GM21447 (cell line): Measurements from ENCODE around the gene FUBP1.
"Not testable (repeated sequence)": the region's sequence is repeated elsewhere in the genome, so short reads cannot be mapped to it uniquely, and the experiment has no call there.

Source experiments
- ATAC-seq: cut with Tn5 transposase; IDR thresholded peaks from one replicate; pipeline ENCODE4 v1.9.1; 2021; ENCODE audit not compliant: unreplicated experiment

Gene FUBP1

GRCh38 chr1:77951328-77951727 is 27.5 kb downstream of the FUBP1 start:
- ATAC-seq, result no peak

- peak; percentile 60 for ATAC-seq
Measured at GRCh38 chr1:77950873-77951272, 28.0 kb downstream of the FUBP1 start.

GRCh38 chr1:77948841-77949424 is 29.9 kb downstream of the FUBP1 start:
- no peak for ATAC-seq

- no peak for ATAC-seq
Measured at GRCh38 chr1:77945345-77945744, 33.5 kb downstream of the FUBP1 start.

- no peak for ATAC-seq
Measured at GRCh38 chr1:77942400-77943140, 36.3 kb downstream of the FUBP1 start.

GRCh38 chr1:77940921-77941570 is 37.8 kb downstream of the FUBP1 start:
- ATAC-seq, result no peak

- no peak for ATAC-seq
Measured at GRCh38 chr1:77938651-77939050, 40.2 kb downstream of the FUBP1 start.

- ATAC-seq, result no peak
Measured at GRCh38 chr1:77929806-77930205, 49.1 kb downstream of the FUBP1 start.

- no peak for ATAC-seq
Measured at GRCh38 chr1:77927414-77927813, 51.5 kb downstream of the FUBP1 start.

GRCh38 chr1:77926561-77927357 is 52.1 kb downstream of the FUBP1 start:
- ATAC-seq, result peak; percentile 78

GRCh38 chr1:77925956-77926355 is 52.9 kb downstream of the FUBP1 start:
- ATAC-seq, result no peak

GRCh38 chr1:77925518-77925917 is 53.4 kb downstream of the FUBP1 start:
- ATAC-seq, result no peak

GRCh38 chr1:77918918-77919317 is 60.0 kb downstream of the FUBP1 start:
- not testable (repeated sequence) for ATAC-seq

- ATAC-seq, result no peak
Measured at GRCh38 chr1:77910116-77910515, 68.8 kb downstream of the FUBP1 start.

- ATAC-seq, result no peak
Measured at GRCh38 chr1:77906624-77907023, 72.2 kb downstream of the FUBP1 start.

GRCh38 chr1:77906019-77906545 is 72.8 kb downstream of the FUBP1 start:
- no peak for ATAC-seq

GRCh38 chr1:77905603-77906002 is 73.3 kb downstream of the FUBP1 start:
- no peak for ATAC-seq

GRCh38 chr1:77900687-77901293 is 78.1 kb downstream of the FUBP1 start:
- no peak for ATAC-seq

- no peak for ATAC-seq
Measured at GRCh38 chr1:77899647-77900320, 79.1 kb downstream of the FUBP1 start.
